PC-9 (cell line): ENCODE measurements around the gene VANGL2. TPM values are rescaled to one million over a fixed set of nuclear protein-coding genes. Genes with fewer than 3 reads are reported as not detected.

ENCODE experiments used
- BruUV-seq: library from RNA; stranded (reverse); fragments of 400-500 nt; replicated peaks from 2 replicates; lab custom pipeline; 2021; lab: Mats Ljungman, UMichigan
- CTCF ChIA-PET: fragments of 300-600 bp; sonication (Branson Sonifier 250); formaldehyde crosslinking; loops from one replicate; lab custom pipeline; 2022; ENCODE audit warnings: antibody characterized with exemption; lab: Charles Lee
- POLR2A ChIA-PET: fragments of 300-600 bp; sonication (Branson Sonifier 250); formaldehyde crosslinking; loops from one replicate; lab custom pipeline; 2022; ENCODE audit warnings: antibody characterized with exemption; ENCODE audit not compliant: unreplicated experiment; lab: Charles Lee
- DNase-seq, 2 experiments: peaks; one replicate each; pipeline versions ENCODE4 v3.0.0 to v3.0.0-alpha.2; 2015 to 2022; ENCODE audit warnings: mixed read lengths in 1 of 2
- H2AFZ ChIP-seq: fragments of 200-600 bp; sonication (generic); 2 replicates; pipeline ENCODE4 v1.8.1; 2017; ENCODE audit warnings: antibody characterized with exemption
- H3F3A ChIP-seq: fragments of 200-600 bp; sonication (generic); 2 replicates; pipeline ENCODE4 v1.8.1; 2017; ENCODE audit warnings: antibody characterized with exemption, mild to moderate bottlenecking, low read depth; ENCODE audit not compliant: insufficient read depth
- H3K27ac ChIP-seq: fragments of 200-600 bp; sonication (generic); 2 replicates; pipeline ENCODE4 v1.6.1; 2016; ENCODE audit warnings: mixed run types
- H3K27me3 ChIP-seq: fragments of 200-600 bp; sonication (generic); 2 replicates; pipeline ENCODE4 v1.6.1; 2016; ENCODE audit warnings: low read depth, mixed run types; ENCODE audit not compliant: insufficient read depth
- H3K36me3 ChIP-seq: fragments of 200-600 bp; sonication (generic); 2 replicates; pipeline ENCODE4 v1.6.1; 2016; ENCODE audit warnings: low read depth, mixed run types
- H3K4me1 ChIP-seq: fragments of 200-600 bp; sonication (generic); replicated peaks from 2 replicates; pipeline ENCODE4 v1.6.1; 2016; ENCODE audit warnings: mixed run types; ENCODE audit not compliant: insufficient read depth
- H3K4me2 ChIP-seq: fragments of 200-600 bp; sonication (generic); 2 replicates; pipeline ENCODE4 v1.6.1; 2017; ENCODE audit warnings: mixed run types
- H3K4me3 ChIP-seq: fragments of 200-600 bp; sonication (generic); 2 replicates; pipeline ENCODE4 v1.6.1; 2016; ENCODE audit warnings: mixed run types
- H3K79me2 ChIP-seq: fragments of 200-600 bp; sonication (generic); 2 replicates; pipeline ENCODE4 v1.6.1; 2017; ENCODE audit warnings: low read depth, mixed run types
- H3K9me2 ChIP-seq: fragments of 200-600 bp; sonication (generic); 2 replicates; pipeline ENCODE4 v1.8.1; 2017; ENCODE audit warnings: mild to moderate bottlenecking; ENCODE audit not compliant: insufficient read depth
- H3K9me3 ChIP-seq: fragments of 200-600 bp; sonication (generic); 2 replicates; pipeline ENCODE4 v1.8.1; 2016; ENCODE audit warnings: low read depth; ENCODE audit not compliant: insufficient read depth
- H4K20me1 ChIP-seq: fragments of 200-600 bp; sonication (generic); 2 replicates; pipeline ENCODE4 v1.8.1; 2017; ENCODE audit not compliant: insufficient read depth
- CTCF ChIP-seq: fragments of 200-600 bp; sonication (generic); conservative IDR thresholded peaks from 2 replicates; pipeline ENCODE4 v1.6.1; 2017; ENCODE audit warnings: mixed run types, antibody characterized with exemption, mild to moderate bottlenecking, moderate library complexity
- EZH2 ChIP-seq: fragments of 200-600 bp; sonication (generic); IDR thresholded peaks from 2 replicates; pipeline ENCODE4 v1.8.0; 2017; ENCODE audit warnings: antibody characterized with exemption, low read depth
- intact Hi-C: fragments of 100-400 bp; cut with micrococcal nuclease; formaldehyde crosslinking; loops from one replicate; pipeline ENCODE4 v1.10.0; 2022; ENCODE audit not compliant: unreplicated experiment
- total RNA-seq: library from RNA; stranded (reverse); gene quantifications from 2 replicates; pipeline ENCODE4 v1.2.3, GENCODE V29; 2021

The VANGL2 gene
- total RNA-seq, 1 experiment from 2014 or later = 12.4 TPM

GRCh38 chr1:160402001-160402795, 1.8 kb downstream of the VANGL2 start:
- ChIA-PET CTCF (no interaction called here), POLR2A (no interaction called here)
- Histone ChIP-seq H3K9me2 (no peaks in the 10 kb centered on the region), H3F3A (no peaks in the 10 kb centered on the region), H3K79me2 (no peaks in the 10 kb centered on the region), H4K20me1 (no peaks in the 10 kb centered on the region), H3K9me3 (no peaks in the 10 kb centered on the region), H3K36me3 (no peaks in the 10 kb centered on the region), H3K4me2 (no peak overlapping the region), H3K4me3 (no peak overlapping the region), H2AFZ (no peak overlapping the region), H3K27me3 (peaks cover 21% of the 10 kb centered on the region), H3K4me1 (no peaks in the 10 kb centered on the region), H3K27ac (no peak overlapping the region)
- intact Hi-C loops = no loop called here
- DNase-seq = no peak
- TSS peak; percentile 36 for BruUV-seq
- no peak for TF ChIP-seq EZH2
- no peak for TF ChIP-seq CTCF

- no peak overlapping the region for H3K27ac ChIP-seq
- no peak for DNase-seq
- BruUV-seq = no TSS peak
- no peaks in the 10 kb centered on the region for H3K79me2 ChIP-seq
- no peak overlapping the region for H2AFZ ChIP-seq
- intact Hi-C loops = no loop called here
- no peak overlapping the region for H3K4me2 ChIP-seq
- H3K9me3 ChIP-seq = no peaks in the 10 kb centered on the region
- ChIA-PET POLR2A (no interaction called here), CTCF (no interaction called here)
- H3K9me2 ChIP-seq = no peaks in the 10 kb centered on the region
- H3K27me3 ChIP-seq = peaks cover 21% of the 10 kb centered on the region
- no peaks in the 10 kb centered on the region for H3K36me3 ChIP-seq
- TF ChIP-seq CTCF = no peak
- no peaks in the 10 kb centered on the region for H3F3A ChIP-seq
- no peaks in the 10 kb centered on the region for H4K20me1 ChIP-seq
- peaks cover 8% of the 10 kb centered on the region for H3K4me1 ChIP-seq
- H3K4me3 ChIP-seq = no peak overlapping the region
These were observed 2.9 kb downstream of the VANGL2 start for GRCh38 chr1:160403244-160403643.

GRCh38 chr1:160404094-160404493, 3.7 kb downstream of the VANGL2 start:
- Histone ChIP-seq H3K79me2 (no peaks in the 10 kb centered on the region), H3K27ac (no peak overlapping the region), H3K4me3 (no peak overlapping the region), H3F3A (no peaks in the 10 kb centered on the region), H3K9me2 (no peaks in the 10 kb centered on the region), H4K20me1 (no peaks in the 10 kb centered on the region), H2AFZ (no peak overlapping the region), H3K4me2 (no peak overlapping the region), H3K4me1 (peaks cover 12% of the 10 kb centered on the region), H3K9me3 (no peaks in the 10 kb centered on the region), H3K36me3 (no peaks in the 10 kb centered on the region), H3K27me3 (peaks cover 21% of the 10 kb centered on the region)
- DNase-seq = no peak
- ChIA-PET POLR2A (no interaction called here), CTCF (no interaction called here)
- intact Hi-C loops = no loop called here
- no TSS peak for BruUV-seq
- TF ChIP-seq CTCF (no peak), EZH2 (no peak)
